ENCODE data around the gene EIF5A. TPM values are rescaled to one million over a fixed set of nuclear protein-coding genes. Genes with fewer than 3 reads are reported as not detected.

Gene EIF5A
- total RNA-seq, 1 experiment from 2014 or later = 1,139 TPM

- ChIA-PET POLR2A (interaction anchor here (1.0 kb wide), 1 partner anchor 22 kb away, joined by 4 read pairs; no protein-coding TSS in a partner anchor), RAD21 (ENCODE audit: low non-redundant PET in 1 of 2, low total read pairs in 2 of 2, uncharacterized antibody in 2 of 2, unreplicated experiment in 2 of 2) (no interaction called here), CTCF (interaction anchor here (0.9 to 1.1 kb wide), 2 partner anchors 22 to 85 kb away, joined by 3 read pairs; no protein-coding TSS in a partner anchor)
- peaks cover 32% of the 10 kb centered on the region for H3K79me2 ChIP-seq (ENCODE audit: insufficient read depth, low read length)
- intact Hi-C loops (cut with micrococcal nuclease) = loop anchor here (2.0 to 5.0 kb wide), 3 partner anchors 45 to 305 kb away; partner anchors contain the start of genes EIF5A and POLR2A
- H3K4me1 ChIP-seq (ENCODE audit: control insufficient read depth in 1 of 2, insufficient read depth in 2 of 2, low read length in 2 of 2) = peaks cover 29 to 69% of the 10 kb centered on the region in 2 experiments
- H3K9me3 ChIP-seq (ENCODE audit: control insufficient read depth in 1 of 2, insufficient read depth in 1 of 2, low read depth in 1 of 2, low read length in 2 of 2) = no peaks in the 10 kb centered on the region
- TF ChIP-seq CBX3 (IDR thresholded peaks at IDR 0.05; ENCODE audit: low read depth) (peak; percentile 67), SRF (IDR thresholded peaks at IDR 0.05; ENCODE audit: low read depth) (no peak), ZFX (IDR thresholded peaks at IDR 0.05) (peak; percentile 32; the same call in 1 of the 2 replicates), FOSL1 (IDR thresholded peaks at IDR 0.05; ENCODE audit: low read depth) (no peak), TCF7L2 (IDR thresholded peaks at IDR 0.05; ENCODE audit: borderline replicate concordance, extremely low read depth, insufficient read depth, insufficient read length) (peak; percentile 52), SP1 (IDR thresholded peaks at IDR 0.05; ENCODE audit: low read depth) (peak; percentile 96), POLR2A (IDR thresholded peaks at IDR 0.05; ENCODE audit: borderline replicate concordance, extremely low read depth, insufficient read depth, insufficient read length) (peak; percentile 49), YY1 (IDR thresholded peaks at IDR 0.05; ENCODE audit: extremely low read depth, insufficient replicate concordance, low read depth, low read length) (peak; percentile 13), POLR2AphosphoS5 (IDR thresholded peaks at IDR 0.05; ENCODE audit: low read depth, low read length) (peak; percentile 84), CTCF (IDR thresholded peaks at IDR 0.05 in 2 of 3, conservative IDR thresholded peaks at IDR 0.05 in 1 of 3; ENCODE audit: borderline replicate concordance in 1 of 3, insufficient read depth in 1 of 3, low read depth in 2 of 3, low read length in 2 of 3) (peak in 1 of 3 experiments; percentile 60; a peak in 2 of 6 replicates), JUND (IDR thresholded peaks at IDR 0.05) (peak; percentile 73), ZBTB33 (IDR thresholded peaks at IDR 0.05; ENCODE audit: extremely low read depth, insufficient replicate concordance, low read length) (no peak), SIN3A (IDR thresholded peaks at IDR 0.05; ENCODE audit: low read depth) (peak; percentile 90), EGR1 (IDR thresholded peaks at IDR 0.05; ENCODE audit: low read depth) (peak; percentile 97), MAX (IDR thresholded peaks at IDR 0.05) (peak; percentile 74)
- no peaks in the 10 kb centered on the region for H3K27me3 ChIP-seq (ENCODE audit: insufficient read depth, low read length)
- 0 out of 2 replicates have a peak, but pooled peaks cover 4% of the 10 kb centered on the region for H4K20me1 ChIP-seq (ENCODE audit: insufficient read depth)
- peak within 1 kb of the TSS; percentile 80 for H3K4me2 ChIP-seq (ENCODE audit: low read length)
- peak within 1 kb of the TSS; percentile 88 for H3K9ac ChIP-seq (ENCODE audit: low read length)
- peak; percentile 79 for DNase-seq (ENCODE audit: low read depth, low spot score)
- no TSS peak for BruUV-seq (replicated peaks)
- ATAC-seq = peak; percentile 76
- H3K36me3 ChIP-seq (ENCODE audit: control insufficient read depth in 1 of 2, insufficient read depth in 2 of 2, low read length in 2 of 2) = no peaks in the 10 kb centered on the region
- no peak within 1 kb of the TSS for H2AFZ ChIP-seq (ENCODE audit: low read depth, low read length, poor library complexity, severe bottlenecking)
- H3K4me3 ChIP-seq (replicated peaks in 1 of 2; ENCODE audit: low read depth in 1 of 2, low read length in 2 of 2) = peak within 1 kb of the TSS; percentile 79 to 89
- H3K27ac ChIP-seq (ENCODE audit: low read depth, low read length) = peak within 1 kb of the TSS; percentile 99
- H3K9me2 ChIP-seq (ENCODE audit: insufficient read depth) = no peaks in the 10 kb centered on the region
Observed at GRCh38 chr17:7351665-7352502, 44.5 kb downstream of the EIF5A start, which contains the start of gene KCTD11. KCTD11 (plus strand) TSS chr17:7352162.

Data from HCT116 (cell line).